Activated CD8-positive, alpha-beta memory T cell treated with anti-CD3 and anti-CD28 coated beads for 48 hours (primary cell): ENCODE results near the gene OR51B4.
"Not testable (repeated sequence)": the region's sequence is repeated elsewhere in the genome, so short reads cannot be mapped to it uniquely, and the experiment has no call there.

Source experiments
- DNase-seq, 3 experiments: peaks; one replicate each; pipeline ENCODE4 v3.0.0-alpha.2; 2020; ENCODE audit warnings: low read depth in 2 of 3, low spot score in 2 of 3

The OR51B4 gene, protein sequence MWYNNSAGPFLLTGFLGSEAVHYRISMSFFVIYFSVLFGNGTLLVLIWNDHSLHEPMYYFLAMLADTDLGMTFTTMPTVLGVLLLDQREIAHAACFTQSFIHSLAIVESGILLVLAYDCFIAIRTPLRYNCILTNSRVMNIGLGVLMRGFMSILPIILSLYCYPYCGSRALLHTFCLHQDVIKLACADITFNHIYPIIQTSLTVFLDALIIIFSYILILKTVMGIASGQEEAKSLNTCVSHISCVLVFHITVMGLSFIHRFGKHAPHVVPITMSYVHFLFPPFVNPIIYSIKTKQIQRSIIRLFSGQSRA

GRCh38 chr11:5301846-5302245 lies at the start of gene OR51B4:
OR51B4 (minus strand) TSS chr11:5301946; CDS start chr11:5301946, 0 bp downstream.
- no peak for DNase-seq

GRCh38 chr11:5351208-5351607 lies 49.5 kb upstream of the OR51B4 start, which contains the start of gene OR51B6:
OR51B6 (plus strand) TSS chr11:5351508; CDS start chr11:5351508, 0 bp downstream.
- no peak for DNase-seq

DNA sequence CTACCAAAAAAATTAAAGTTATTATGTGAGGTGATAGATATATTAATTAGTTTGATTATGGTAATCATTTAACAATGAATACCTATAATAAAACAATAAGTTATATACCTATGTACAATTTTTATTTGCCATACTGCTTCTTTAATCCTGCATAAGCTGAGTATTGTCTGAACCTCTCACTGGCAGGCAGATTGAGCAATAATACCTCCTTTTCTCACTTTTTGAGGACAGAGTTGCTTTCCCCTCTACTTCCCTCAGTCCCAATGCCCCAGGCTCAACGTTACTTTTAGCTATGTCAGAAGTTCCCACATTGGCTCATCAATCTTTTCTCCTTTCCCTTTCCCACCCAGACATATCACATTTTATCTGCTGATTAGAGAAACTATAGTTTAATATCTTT lies 47.8 kb upstream of the OR51B4 start:
- DNase-seq, result no peak

DNA sequence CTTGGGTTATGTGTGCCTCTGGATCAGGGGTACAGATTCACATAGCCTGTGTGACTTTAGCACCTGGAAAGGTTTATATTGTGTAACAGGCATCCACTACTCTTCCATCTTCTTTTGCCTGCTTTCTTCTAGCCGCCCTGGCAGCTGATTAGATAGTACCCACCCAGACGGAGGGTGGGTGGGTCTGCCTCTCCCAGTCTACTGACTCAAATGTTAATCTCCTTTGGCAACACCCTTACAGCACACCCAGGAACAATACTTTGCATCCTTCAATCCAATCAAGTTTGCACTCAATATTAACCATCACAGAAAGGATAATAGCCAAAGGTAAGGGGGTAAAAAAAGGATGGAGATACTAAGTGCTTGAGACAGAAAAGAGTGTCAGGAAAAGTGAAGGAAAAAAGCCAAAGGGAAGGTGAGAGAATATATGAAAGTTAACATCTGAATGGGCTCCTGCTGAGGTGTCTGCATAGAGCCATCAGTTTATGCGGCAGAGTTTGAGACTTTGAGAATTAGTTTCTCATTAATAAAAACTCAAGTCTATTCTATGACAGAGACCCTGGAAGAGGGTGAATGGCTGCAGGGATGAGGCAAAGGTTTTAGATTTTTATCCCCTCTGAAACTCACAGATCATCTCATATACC lies 46.9 kb upstream of the OR51B4 start:
- DNase-seq, result no peak

GRCh38 chr11:5345831-5346230 lies 44.1 kb upstream of the OR51B4 start:
- no peak for DNase-seq

GRCh38 chr11:5343474-5344335 lies 42.0 kb upstream of the OR51B4 start, which contains the start of gene OR51B5:
OR51B5 (minus strand) TSS chr11:5343524; CDS start chr11:5343524, 0 bp downstream.
- no peak for DNase-seq

- no peak for DNase-seq
Measured at GRCh38 chr11:5339771-5340322, 38.1 kb upstream of the OR51B4 start.

GRCh38 chr11:5337253-5337652 lies 35.5 kb upstream of the OR51B4 start:
- not testable (repeated sequence) for DNase-seq

DNA sequence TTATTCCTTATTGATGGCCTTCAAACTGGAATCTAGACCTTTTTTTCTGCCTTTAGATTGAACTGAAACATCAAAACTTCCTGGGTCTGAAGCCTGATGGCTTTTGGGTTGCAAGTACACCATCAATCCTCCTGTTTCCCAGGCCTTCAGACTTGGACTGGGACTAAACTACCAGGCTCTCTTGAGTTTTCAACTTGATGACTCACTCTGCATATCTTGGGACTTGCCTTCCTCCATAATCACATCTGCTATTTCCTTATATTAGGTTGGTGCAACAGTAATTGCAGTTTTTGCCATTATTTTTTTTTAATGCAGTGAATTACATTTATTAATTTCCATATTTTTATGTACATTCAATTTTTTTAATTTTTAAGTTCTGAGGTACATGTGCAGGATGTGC lies 34.6 kb upstream of the OR51B4 start:
- DNase-seq, result no peak

GRCh38 chr11:5335170-5335569 lies 33.4 kb upstream of the OR51B4 start:
- no peak for DNase-seq

GRCh38 chr11:5324197-5324596 lies 22.5 kb upstream of the OR51B4 start, which contains the start of gene OR51B2:
OR51B2 (minus strand) TSS chr11:5324297; CDS start chr11:5324297, 0 bp downstream.
- no peak for DNase-seq

DNA sequence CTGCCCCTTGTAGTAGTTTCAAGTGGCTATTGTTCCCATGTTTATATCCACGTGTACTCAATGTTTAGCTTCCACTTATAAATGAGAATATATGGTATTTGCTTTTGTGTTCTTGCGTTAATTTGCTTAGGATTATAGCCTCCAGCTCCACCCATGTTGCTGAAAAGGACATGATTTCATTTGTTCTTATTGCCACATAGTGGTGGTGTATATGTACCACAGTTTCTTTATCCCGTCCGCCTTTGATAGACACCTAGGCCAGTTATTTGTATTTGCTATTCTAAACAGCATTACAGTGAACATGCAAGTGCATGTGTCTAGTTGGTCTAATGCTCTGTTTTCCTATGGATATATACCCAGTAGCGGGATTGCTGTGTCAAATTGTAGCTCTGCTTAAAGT lies 15.5 kb upstream of the OR51B4 start:
- DNase-seq, result no peak

GRCh38 chr11:5313326-5314023 lies 11.7 kb upstream of the OR51B4 start:
- DNase-seq, result not testable (repeated sequence)

- DNase-seq, result no peak
Measured at GRCh38 chr11:5310423-5310822, 8.7 kb upstream of the OR51B4 start.

DNA sequence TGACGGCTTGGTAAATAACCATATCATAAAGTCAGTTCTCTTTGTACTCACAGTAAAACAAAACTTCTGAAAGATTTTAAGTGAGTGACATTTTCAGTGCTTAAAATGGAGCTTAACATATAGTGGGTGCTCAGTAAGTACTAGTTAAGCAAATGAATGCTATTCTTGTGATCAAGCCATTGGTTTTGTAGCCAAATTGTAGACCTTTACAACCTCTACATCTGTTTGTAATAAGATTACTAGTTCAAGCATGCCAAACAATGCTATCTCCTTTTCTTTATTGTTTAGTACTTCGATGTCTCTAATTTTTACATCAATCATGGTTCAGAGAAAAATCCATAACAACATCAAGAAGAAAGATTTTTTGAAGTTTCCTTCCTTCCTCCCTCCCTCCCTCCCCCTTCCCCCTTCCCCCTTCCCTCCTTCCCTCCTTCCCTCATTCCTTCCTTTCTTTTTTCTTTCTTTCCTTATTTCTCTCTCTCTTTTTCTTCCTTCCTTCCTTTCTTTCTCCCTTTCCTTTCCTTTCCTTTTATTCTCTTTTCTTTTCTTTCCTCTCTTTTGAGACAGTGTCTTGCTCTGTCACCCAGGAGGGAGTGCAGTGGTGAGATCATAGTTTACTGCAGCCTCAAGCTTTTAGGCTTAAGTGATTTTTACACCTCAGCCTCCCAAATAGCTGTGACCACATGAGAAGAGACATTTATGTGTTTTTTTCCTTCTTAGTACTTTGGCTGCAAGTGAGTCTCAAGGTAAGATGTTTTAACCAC lies 5.7 kb upstream of the OR51B4 start:
- no peak for DNase-seq

DNA sequence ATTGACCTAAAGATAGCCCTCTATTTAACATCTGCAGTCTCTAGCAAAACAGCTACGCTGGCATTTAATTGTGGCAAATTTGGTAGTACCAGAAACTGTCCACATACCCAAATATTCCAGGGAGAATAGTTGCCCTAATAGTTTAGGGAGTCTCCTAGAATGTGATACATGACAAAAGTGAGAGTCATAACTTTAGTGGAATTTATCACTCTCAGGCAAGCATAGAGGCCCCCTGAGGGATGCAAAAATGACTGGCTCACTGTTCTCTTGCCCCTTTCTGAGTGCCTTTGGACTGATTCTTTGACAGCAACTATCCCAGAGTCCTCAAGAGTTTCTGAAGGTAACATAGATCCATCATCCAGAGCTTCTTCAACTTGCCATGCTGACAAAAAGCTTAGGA lies 2.3 kb upstream of the OR51B4 start:
- no peak for DNase-seq

DNA sequence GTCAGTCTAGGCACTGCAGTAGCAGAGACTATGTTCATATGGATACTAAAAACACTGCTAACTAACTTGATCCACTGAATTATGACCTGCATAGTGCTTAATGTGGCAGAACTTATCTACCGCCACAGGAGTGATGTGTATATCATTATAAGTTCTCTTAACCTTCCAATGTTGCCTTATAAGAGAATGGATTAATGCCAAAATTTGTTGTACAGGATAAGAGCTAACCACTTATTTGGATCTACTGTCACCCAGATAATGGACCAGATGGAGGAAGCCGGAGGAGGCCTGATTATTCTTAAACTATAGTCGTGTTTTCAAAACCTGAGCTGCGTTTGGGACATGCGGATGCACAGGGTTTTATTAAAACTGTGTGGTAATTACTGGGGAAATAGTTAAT lies 1.9 kb upstream of the OR51B4 start:
- no peak for DNase-seq

DNA sequence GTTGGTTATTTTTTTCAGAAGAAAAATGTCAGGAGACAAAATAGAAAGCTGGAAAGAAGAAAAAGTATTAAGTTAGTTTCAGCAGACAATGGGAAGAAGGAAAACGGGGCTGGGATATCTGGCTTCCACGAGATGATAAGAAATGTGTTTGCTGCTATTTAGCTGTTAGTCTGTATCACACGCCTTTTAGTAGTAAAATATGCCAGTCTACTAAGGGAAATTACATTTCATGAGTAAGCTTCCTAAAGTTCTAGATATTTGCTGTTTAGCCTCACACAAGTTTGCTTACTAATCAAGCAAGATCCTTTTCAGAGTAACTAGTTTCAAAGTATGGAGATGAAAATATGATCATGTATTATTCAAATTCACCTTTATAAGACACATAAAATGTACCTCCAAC lies 1.5 kb downstream of the OR51B4 start:
- DNase-seq, result no peak

DNA sequence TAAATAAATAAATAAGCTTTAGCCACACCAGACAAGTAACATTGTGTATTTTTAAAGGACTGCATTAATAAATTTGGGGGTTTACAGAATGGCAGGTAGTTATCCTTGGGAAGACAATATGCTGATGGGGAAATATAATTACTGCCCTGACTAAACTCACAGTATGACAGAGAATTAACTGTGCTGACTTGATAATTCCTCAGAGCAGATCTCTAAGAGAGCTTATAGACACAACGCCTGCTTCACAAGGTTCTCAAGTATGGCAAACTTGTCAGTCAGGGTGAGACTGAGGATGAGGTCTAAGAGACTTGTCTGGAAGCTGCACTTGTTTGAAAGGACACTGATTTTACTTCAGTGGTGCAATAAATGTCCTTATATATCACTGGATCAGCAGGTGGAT lies 3.3 kb downstream of the OR51B4 start:
- no peak for DNase-seq
